Tibial nerve (tissue), 4 donors: ENCODE measurements around the gene FMO2.

Source experiments
- CTCF ChIP-seq, 5 experiments: fragments of 200-600 bp in 3 of 5; fragments of 450-650 bp in 2 of 5; sonication (generic) in 3 of 5; IDR thresholded peaks; one replicate each; pipeline ENCODE4 v1.5.1; 2016 to 2019; ENCODE audit warnings: antibody characterized with exemption in 5 of 5, mild to moderate bottlenecking in 3 of 5, moderate library complexity in 2 of 5
- EP300 ChIP-seq, 2 donors: sonication (generic); formaldehyde crosslinking; IDR thresholded peaks; one replicate each; pipeline ENCODE4 v1.6.1; 2017; ENCODE audit warnings: antibody characterized with exemption in 2 of 2, mild to moderate bottlenecking in 1 of 2
- POLR2A ChIP-seq, 2 donors: fragments of 450-650 bp; IDR thresholded peaks; one replicate each; pipeline ENCODE4 v1.6.1; 2017; ENCODE audit warnings: antibody characterized with exemption in 2 of 2, mild to moderate bottlenecking in 2 of 2, moderate library complexity in 2 of 2

GRCh38 chr1:171248841-171249240, 63.7 kb downstream of the FMO2 start:
- TF ChIP-seq CTCF (IDR thresholded peaks at IDR 0.05) (no peak), POLR2A (IDR thresholded peaks at IDR 0.05) (no peak), EP300 (IDR thresholded peaks at IDR 0.05) (no peak)
